NCI-H345 treated with DMSO at 0.1 percent for 48 hours (cell line): ENCODE data around the gene SSTR5.

ENCODE experiments used
- DNase-seq: peaks from one replicate; lab custom pipeline; 2025; ENCODE audit not compliant: unreplicated experiment; lab: John Stamatoyannopoulos, UW

Gene SSTR5

GRCh38 chr16:1039762-1040161 is 32.8 kb upstream of the SSTR5 start:
- DNase-seq = no peak

- no peak for DNase-seq
These were observed 32.2 kb upstream of the SSTR5 start for GRCh38 chr16:1040346-1040745.

GRCh38 chr16:1042049-1042744 is 30.4 kb upstream of the SSTR5 start:
- DNase-seq = no peak

- DNase-seq = peak; percentile 39
These were observed 29.7 kb upstream of the SSTR5 start for GRCh38 chr16:1042866-1043265.

- no peak for DNase-seq
These were observed 28.6 kb upstream of the SSTR5 start for GRCh38 chr16:1043881-1044451.

GRCh38 chr16:1044460-1045309 is 27.9 kb upstream of the SSTR5 start:
- DNase-seq = no peak

GRCh38 chr16:1045310-1045992 is 27.1 kb upstream of the SSTR5 start:
- no peak for DNase-seq

- DNase-seq = no peak
These were observed 26.3 kb upstream of the SSTR5 start for GRCh38 chr16:1045993-1046911.

- DNase-seq = no peak
These were observed 25.4 kb upstream of the SSTR5 start for GRCh38 chr16:1047123-1047522.

GRCh38 chr16:1047801-1048200 is 24.7 kb upstream of the SSTR5 start:
- DNase-seq = no peak

- peak; percentile 15 for DNase-seq
These were observed 24.0 kb upstream of the SSTR5 start for GRCh38 chr16:1048442-1049112.

GRCh38 chr16:1049113-1049975 is 23.2 kb upstream of the SSTR5 start:
- DNase-seq = no peak

- no peak for DNase-seq
These were observed 22.6 kb upstream of the SSTR5 start for GRCh38 chr16:1049976-1050247.

- no peak for DNase-seq
These were observed 22.0 kb upstream of the SSTR5 start for GRCh38 chr16:1050516-1050915.

GRCh38 chr16:1050921-1051320 is 21.6 kb upstream of the SSTR5 start:
- DNase-seq = no peak

- DNase-seq = no peak
These were observed 21.1 kb upstream of the SSTR5 start for GRCh38 chr16:1051446-1051845.

GRCh38 chr16:1052721-1053120 is 19.8 kb upstream of the SSTR5 start:
- DNase-seq = no peak

- no peak for DNase-seq
These were observed 19.4 kb upstream of the SSTR5 start for GRCh38 chr16:1053121-1053521.

- no peak for DNase-seq
These were observed 18.7 kb upstream of the SSTR5 start for GRCh38 chr16:1053700-1054368.
